ENCODE measurements around the gene LAMTOR4.

The LAMTOR4 gene

DNA sequence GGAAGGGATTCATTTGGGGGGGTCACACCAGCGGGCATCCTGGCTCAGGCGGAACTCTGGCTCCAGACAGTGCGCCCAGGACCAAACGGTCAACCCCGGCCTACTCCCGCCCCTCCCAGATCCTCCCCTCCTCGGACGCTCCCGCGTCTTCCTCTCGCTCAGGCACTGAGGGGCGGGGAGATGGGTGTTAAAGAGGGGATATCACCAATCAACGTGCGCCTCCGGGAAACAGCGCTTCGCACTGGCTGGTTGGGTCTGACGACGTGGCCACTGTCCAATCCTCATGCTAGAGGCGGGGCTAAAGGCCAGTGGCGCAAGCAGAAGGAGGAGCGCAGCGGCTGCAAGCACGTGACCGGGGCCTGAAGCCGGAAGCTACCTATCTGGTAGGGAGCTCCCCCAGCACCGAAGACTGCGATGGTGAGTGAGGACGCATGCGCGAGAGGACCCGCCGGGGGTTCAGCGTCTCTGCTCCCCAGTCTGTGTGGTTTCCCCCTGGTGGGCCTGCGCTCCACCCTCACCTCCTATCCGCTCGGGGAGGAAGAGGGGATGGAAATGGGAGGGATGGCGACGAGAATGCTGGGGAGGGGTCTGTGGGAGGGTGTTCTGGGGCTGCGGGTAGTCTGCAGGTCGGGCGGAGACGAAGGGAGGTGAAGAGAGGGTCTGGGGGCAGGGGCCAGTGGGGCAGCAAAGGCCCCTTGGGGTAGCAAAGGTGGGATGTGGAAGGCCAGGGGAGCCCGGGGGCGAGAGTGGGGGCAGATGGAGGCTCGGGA lies at the start of gene LAMTOR4:
Gene LAMTOR4, plus strand, starts transcription at position 360 of the 770 bp plus-strand sequence. Its CDS starts 55 bp downstream, at position 415.
- peak; percentile 99 for DNase-seq (ENCODE audit: low read depth in 2 of 2)
- TF ChIP-seq, protein P1, sequence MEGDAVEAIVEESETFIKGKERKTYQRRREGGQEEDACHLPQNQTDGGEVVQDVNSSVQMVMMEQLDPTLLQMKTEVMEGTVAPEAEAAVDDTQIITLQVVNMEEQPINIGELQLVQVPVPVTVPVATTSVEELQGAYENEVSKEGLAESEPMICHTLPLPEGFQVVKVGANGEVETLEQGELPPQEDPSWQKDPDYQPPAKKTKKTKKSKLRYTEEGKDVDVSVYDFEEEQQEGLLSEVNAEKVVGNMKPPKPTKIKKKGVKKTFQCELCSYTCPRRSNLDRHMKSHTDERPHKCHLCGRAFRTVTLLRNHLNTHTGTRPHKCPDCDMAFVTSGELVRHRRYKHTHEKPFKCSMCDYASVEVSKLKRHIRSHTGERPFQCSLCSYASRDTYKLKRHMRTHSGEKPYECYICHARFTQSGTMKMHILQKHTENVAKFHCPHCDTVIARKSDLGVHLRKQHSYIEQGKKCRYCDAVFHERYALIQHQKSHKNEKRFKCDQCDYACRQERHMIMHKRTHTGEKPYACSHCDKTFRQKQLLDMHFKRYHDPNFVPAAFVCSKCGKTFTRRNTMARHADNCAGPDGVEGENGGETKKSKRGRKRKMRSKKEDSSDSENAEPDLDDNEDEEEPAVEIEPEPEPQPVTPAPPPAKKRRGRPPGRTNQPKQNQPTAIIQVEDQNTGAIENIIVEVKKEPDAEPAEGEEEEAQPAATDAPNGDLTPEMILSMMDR (IDR thresholded peaks at IDR 0.05; ENCODE audit: low read depth, low read length): peak; percentile 5
- peak within 1 kb of the TSS; percentile 99 to 100 for H3K4me3 ChIP-seq (replicated peaks in 1 of 2; ENCODE audit: low read depth in 2 of 2, low read length in 2 of 2)

DNA sequence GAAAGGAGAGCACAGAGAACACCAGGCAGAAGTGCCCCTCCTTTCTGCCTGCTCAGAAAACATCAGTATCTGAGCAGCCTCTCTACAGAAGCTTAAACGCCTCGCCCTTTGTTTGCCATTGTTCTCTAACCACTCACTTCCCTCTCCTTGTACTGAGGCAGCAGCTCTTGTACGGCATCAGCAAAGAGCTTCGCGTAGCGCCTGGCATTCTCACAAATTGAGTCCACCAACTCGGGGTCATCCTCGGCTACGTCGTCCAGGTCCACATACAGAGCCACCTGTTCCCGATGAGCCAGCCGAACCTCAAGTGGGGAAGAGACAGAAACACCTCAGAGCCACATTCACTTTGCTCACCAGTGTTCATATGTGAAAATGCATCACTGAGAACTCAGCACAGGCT lies 49.3 kb upstream of the LAMTOR4 start:
- peak overlapping the region; percentile 71 to 90 for H3K4me3 ChIP-seq (replicated peaks in 1 of 2; ENCODE audit: low read depth in 2 of 2, low read length in 2 of 2)
- TF ChIP-seq, protein P1 (IDR thresholded peaks at IDR 0.05; ENCODE audit: low read depth, low read length): no peak
- no peak for DNase-seq (ENCODE audit: low read depth in 2 of 2)

DNA sequence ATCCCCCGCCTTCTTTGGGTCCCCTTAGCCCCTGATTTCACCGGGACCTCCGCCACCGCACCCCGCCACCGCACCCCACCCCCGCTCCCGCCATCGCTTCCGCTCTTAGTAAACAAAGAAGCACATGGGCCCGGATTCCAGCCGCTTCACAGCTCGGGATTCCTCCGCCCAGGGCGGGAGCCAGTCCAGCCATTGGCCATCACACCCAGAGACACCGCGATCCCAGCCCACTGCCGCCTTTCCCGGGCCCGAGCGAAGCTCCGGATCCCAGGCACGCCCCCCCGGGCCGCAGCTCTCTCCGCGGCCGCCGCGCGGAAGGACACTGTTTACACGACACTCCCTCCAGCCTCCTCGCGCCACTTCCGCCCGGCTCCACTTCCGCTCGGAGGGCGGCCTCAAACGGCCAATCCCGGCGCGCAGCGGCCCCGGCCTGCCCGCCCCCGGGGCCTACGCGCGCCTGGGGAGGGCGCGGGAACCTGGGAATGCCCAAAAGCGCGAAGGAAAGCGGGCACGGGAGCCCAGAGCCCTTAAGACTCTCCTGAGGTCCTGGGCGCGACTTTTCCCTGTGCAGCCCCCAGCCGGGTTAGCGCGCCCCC lies 48.2 kb upstream of the LAMTOR4 start:
- TF ChIP-seq, protein P1 (IDR thresholded peaks at IDR 0.05; ENCODE audit: low read depth, low read length): no peak
- peak; percentile 97 to 100 for DNase-seq (ENCODE audit: low read depth in 2 of 2)
- H3K4me3 ChIP-seq (replicated peaks in 1 of 2; ENCODE audit: low read depth in 2 of 2, low read length in 2 of 2): peak overlapping the region; percentile 71 to 90

DNA sequence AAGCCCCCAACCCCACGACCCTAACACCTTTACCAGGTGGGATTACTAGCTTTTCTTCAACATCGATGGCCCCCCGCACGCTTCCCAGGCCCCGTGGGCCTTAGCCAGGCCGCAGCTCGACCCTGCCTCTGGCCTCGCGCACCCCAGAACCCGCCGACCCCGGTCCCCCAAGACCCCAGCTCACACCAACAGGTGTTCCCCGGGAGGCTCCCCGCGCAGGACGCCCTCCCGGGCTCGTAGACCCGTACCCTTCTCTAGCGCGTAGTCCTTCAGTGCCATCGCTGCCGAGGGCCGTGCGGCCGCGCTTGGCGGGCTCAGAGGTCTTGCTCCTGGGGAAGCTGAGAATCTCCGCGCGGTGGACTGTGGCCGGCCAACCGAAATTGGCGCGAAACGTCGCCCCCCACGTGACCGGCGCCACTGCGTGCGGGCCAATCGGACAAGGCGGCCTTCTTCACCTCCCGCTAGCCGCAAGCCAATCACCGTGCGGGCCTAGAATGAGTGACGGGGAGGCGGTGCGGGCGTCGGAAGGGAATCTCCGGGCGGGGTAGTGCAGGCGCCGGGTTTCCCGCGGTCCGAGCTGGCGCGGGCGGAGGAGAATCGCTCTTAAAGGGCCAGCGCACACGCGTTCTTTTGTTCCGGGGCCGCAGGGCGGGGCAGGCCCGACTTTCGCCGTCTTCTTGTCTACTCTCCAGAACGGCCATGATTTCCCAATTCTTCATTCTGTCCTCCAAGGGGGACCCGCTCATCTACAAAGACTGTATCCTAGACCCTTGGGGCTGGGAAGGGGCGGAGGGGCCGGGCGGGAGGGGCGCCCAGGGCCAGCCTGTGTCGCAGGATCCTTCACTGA lies 47.5 kb upstream of the LAMTOR4 start, which contains the start of the genes AP4M1 and MCM7:
Gene AP4M1, plus strand, starts transcription at position 628 of the 847 bp plus-strand sequence. Its CDS starts 72 bp downstream, at position 700.
Gene MCM7, minus strand, starts transcription at position 382 of the 847 bp plus-strand sequence. Its CDS starts 103 bp downstream, at position 279.
- TF ChIP-seq, protein P1 (IDR thresholded peaks at IDR 0.05; ENCODE audit: low read depth, low read length): no peak

DNA sequence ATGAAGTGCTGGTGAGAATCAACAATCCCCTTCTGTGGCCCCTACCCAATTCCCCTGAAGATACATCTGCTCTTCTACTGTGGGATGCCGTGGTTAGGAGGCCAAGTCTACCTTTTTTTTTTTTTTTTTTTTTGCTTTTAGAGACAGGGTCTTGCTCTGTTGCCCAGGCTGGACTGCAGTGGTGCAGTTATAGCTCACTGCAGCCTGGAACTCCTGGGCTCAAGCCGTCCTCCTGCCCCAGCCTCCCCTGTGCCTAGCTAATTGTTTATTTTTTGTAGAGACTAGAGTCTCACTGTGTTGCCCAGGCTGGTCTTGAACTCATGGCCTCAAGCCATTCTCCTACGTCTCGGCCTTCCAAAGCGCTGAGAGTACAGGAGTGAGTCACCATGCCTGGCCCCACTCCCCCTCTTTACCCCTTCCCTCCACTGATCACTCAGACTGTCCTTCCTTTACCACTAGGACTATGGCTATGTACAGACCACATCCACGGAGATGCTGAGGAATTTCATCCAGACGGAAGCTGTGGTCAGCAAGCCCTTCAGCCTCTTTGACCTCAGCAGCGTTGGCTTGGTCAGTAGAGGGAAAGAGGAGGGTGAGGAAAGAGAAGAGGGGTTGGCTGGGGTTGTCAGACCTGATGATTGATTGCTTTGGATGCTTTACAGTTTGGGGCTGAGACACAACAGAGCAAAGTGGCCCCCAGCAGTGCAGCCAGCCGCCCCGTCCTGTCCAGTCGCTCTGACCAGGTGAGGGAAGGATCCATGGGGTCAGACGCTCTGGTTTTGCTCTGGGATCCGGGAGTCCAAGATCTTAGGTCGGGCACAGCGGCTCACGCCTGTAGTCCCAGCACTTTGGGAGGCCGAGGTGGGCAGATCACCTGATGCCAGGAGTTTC lies 45.5 kb upstream of the LAMTOR4 start:
- no peak overlapping the region for H3K4me3 ChIP-seq (replicated peaks in 1 of 2; ENCODE audit: low read depth in 2 of 2, low read length in 2 of 2)
- TF ChIP-seq, protein P1 (IDR thresholded peaks at IDR 0.05; ENCODE audit: low read depth, low read length): no peak
- peak; percentile 77 to 85 for DNase-seq (ENCODE audit: low read depth in 2 of 2)

More for the DNA sequence above, 47.5 kb upstream of the LAMTOR4 start, which contains the start of the genes AP4M1 and MCM7:
- peak within 1 kb of the TSS; percentile 71 to 90 for H3K4me3 ChIP-seq (replicated peaks in 1 of 2; ENCODE audit: low read depth in 2 of 2, low read length in 2 of 2)
- peak; percentile 99 for DNase-seq (ENCODE audit: low read depth in 2 of 2)

Measured in cardiac fibroblast (primary cell).